Nephron progenitor cell (in vitro differentiated cells): ENCODE results near the gene CLEC16A.

Source experiments
- DNase-seq: peaks from one replicate; pipeline ENCODE4 v3.0.0; 2021
- H3K27ac Mint-ChIP-seq: 2 replicates; pipeline ENCODE4 v1.8.0; 2021; ENCODE audit warnings: mild to moderate bottlenecking, moderate library complexity, mixed read lengths
- H3K27me3 Mint-ChIP-seq: 2 replicates; pipeline ENCODE4 v1.8.0; 2021; ENCODE audit warnings: mild to moderate bottlenecking, low read depth, mixed read lengths; ENCODE audit not compliant: poor library complexity
- H3K36me3 Mint-ChIP-seq: 2 replicates; pipeline ENCODE4 v1.8.0; 2021; ENCODE audit warnings: low read depth, mixed read lengths
- H3K4me1 Mint-ChIP-seq: 2 replicates; pipeline ENCODE4 v1.8.0; 2021; ENCODE audit warnings: mixed read lengths
- H3K4me3 Mint-ChIP-seq: 2 replicates; pipeline ENCODE4 v1.8.0; 2021; ENCODE audit warnings: mild to moderate bottlenecking, moderate library complexity, mixed read lengths
- H3K9me3 Mint-ChIP-seq: 2 replicates; pipeline ENCODE4 v1.8.0; 2021; ENCODE audit warnings: mild to moderate bottlenecking, moderate library complexity, mixed read lengths
- CTCF ChIP-seq: fragments of 200-600 bp; sonication (generic); IDR thresholded peaks from 2 replicates; pipeline ENCODE4 v1.5.0; 2021; ENCODE audit warnings: antibody characterized with exemption

CLEC16A gene

GRCh38 chr16:10897134-10897533 lies 47.2 kb upstream of the CLEC16A start:
- Mint-ChIP-seq H3K4me1 (no peaks in the 10 kb centered on the region), H3K4me3 (no peak overlapping the region), H3K27ac (no peak overlapping the region), H3K9me3 (no peaks in the 10 kb centered on the region), H3K27me3 (peaks cover 24% of the 10 kb centered on the region), H3K36me3 (no peaks in the 10 kb centered on the region)
- DNase-seq: no peak
- TF ChIP-seq CTCF: no peak

GRCh38 chr16:10902999-10903398 lies 41.4 kb upstream of the CLEC16A start:
- TF ChIP-seq CTCF: no peak
- Mint-ChIP-seq H3K4me1 (no peaks in the 10 kb centered on the region), H3K4me3 (no peak overlapping the region), H3K27ac (no peak overlapping the region), H3K27me3 (peaks cover 9% of the 10 kb centered on the region), H3K36me3 (no peaks in the 10 kb centered on the region), H3K9me3 (peaks cover 12% of the 10 kb centered on the region)
- no peak for DNase-seq

GRCh38 chr16:10906482-10906881 lies 37.9 kb upstream of the CLEC16A start:
- TF ChIP-seq CTCF: no peak
- no peaks in the 10 kb centered on the region for H3K36me3 Mint-ChIP-seq
- DNase-seq: no peak
- peaks cover 20% of the 10 kb centered on the region for H3K27me3 Mint-ChIP-seq
- H3K27ac Mint-ChIP-seq: no peak overlapping the region
- peaks cover 12% of the 10 kb centered on the region for H3K9me3 Mint-ChIP-seq
- no peaks in the 10 kb centered on the region for H3K4me1 Mint-ChIP-seq
- no peak overlapping the region for H3K4me3 Mint-ChIP-seq

- peaks cover 12% of the 10 kb centered on the region for H3K9me3 Mint-ChIP-seq
- no peak overlapping the region for H3K27ac Mint-ChIP-seq
- no peak overlapping the region for H3K4me3 Mint-ChIP-seq
- DNase-seq: no peak
- no peak for TF ChIP-seq CTCF
- H3K4me1 Mint-ChIP-seq: no peaks in the 10 kb centered on the region
- peaks cover 27% of the 10 kb centered on the region for H3K27me3 Mint-ChIP-seq
- H3K36me3 Mint-ChIP-seq: no peaks in the 10 kb centered on the region
These were observed 37.2 kb upstream of the CLEC16A start for GRCh38 chr16:10906914-10907756.

- peaks cover 32% of the 10 kb centered on the region for H3K27me3 Mint-ChIP-seq
- H3K4me1 Mint-ChIP-seq: no peaks in the 10 kb centered on the region
- H3K9me3 Mint-ChIP-seq: peaks cover 9% of the 10 kb centered on the region
- DNase-seq: no peak
- no peaks in the 10 kb centered on the region for H3K36me3 Mint-ChIP-seq
- no peak for TF ChIP-seq CTCF
- H3K27ac Mint-ChIP-seq: no peak overlapping the region
- no peak overlapping the region for H3K4me3 Mint-ChIP-seq
These were observed 36.7 kb upstream of the CLEC16A start for GRCh38 chr16:10907757-10908045.

GRCh38 chr16:10911267-10911666 lies 33.1 kb upstream of the CLEC16A start:
- TF ChIP-seq CTCF: no peak
- Mint-ChIP-seq H3K4me1 (no peaks in the 10 kb centered on the region), H3K27me3 (peaks cover 29% of the 10 kb centered on the region), H3K9me3 (no peaks in the 10 kb centered on the region), H3K4me3 (no peak overlapping the region), H3K27ac (no peak overlapping the region), H3K36me3 (no peaks in the 10 kb centered on the region)
- DNase-seq: no peak
